GM19463 (cell line): ENCODE measurements around the gene SPAG9.
"Not testable (repeated sequence)": the region's sequence is repeated elsewhere in the genome, so short reads cannot be mapped to it uniquely, and the experiment has no call there.

ENCODE experiments used
- ATAC-seq: cut with Tn5 transposase; IDR thresholded peaks from one replicate; pipeline ENCODE4 v1.9.1; 2021; ENCODE audit warnings: mild to moderate bottlenecking, moderate library complexity; ENCODE audit not compliant: unreplicated experiment

SPAG9 gene

GRCh38 chr17:51097708-51098446, 22.8 kb downstream of the SPAG9 start:
- no peak for ATAC-seq

- no peak for ATAC-seq
Observed at GRCh38 chr17:51091635-51092034, 29.0 kb downstream of the SPAG9 start.

GRCh38 chr17:51088868-51089267, 31.8 kb downstream of the SPAG9 start:
- ATAC-seq, result not testable (repeated sequence)

GRCh38 chr17:51088287-51088686, 32.4 kb downstream of the SPAG9 start:
- no peak for ATAC-seq

GRCh38 chr17:51087072-51087757, 33.5 kb downstream of the SPAG9 start:
- no peak for ATAC-seq

- no peak for ATAC-seq
Observed at GRCh38 chr17:51085150-51085805, 35.4 kb downstream of the SPAG9 start.

GRCh38 chr17:51083981-51084380, 36.7 kb downstream of the SPAG9 start:
- no peak for ATAC-seq

- ATAC-seq, result not testable (repeated sequence)
Observed at GRCh38 chr17:51083364-51083763, 37.3 kb downstream of the SPAG9 start.

- ATAC-seq, result no peak
Observed at GRCh38 chr17:51079049-51079448, 41.6 kb downstream of the SPAG9 start.

GRCh38 chr17:51078009-51078592, 42.6 kb downstream of the SPAG9 start:
- ATAC-seq, result no peak

- no peak for ATAC-seq
Observed at GRCh38 chr17:51076821-51077220, 43.8 kb downstream of the SPAG9 start.

GRCh38 chr17:51071556-51071955, 49.1 kb downstream of the SPAG9 start:
- ATAC-seq, result no peak

GRCh38 chr17:51065466-51065865, 55.2 kb downstream of the SPAG9 start:
- no peak for ATAC-seq

- no peak for ATAC-seq
Observed at GRCh38 chr17:51064061-51064735, 56.5 kb downstream of the SPAG9 start.

GRCh38 chr17:51060396-51060795, 60.3 kb downstream of the SPAG9 start:
- no peak for ATAC-seq

GRCh38 chr17:51059781-51060180, 60.9 kb downstream of the SPAG9 start:
- no peak for ATAC-seq

- ATAC-seq, result no peak
Observed at GRCh38 chr17:51057534-51057933, 63.1 kb downstream of the SPAG9 start.

GRCh38 chr17:51056813-51057510, 63.7 kb downstream of the SPAG9 start:
- no peak for ATAC-seq

- no peak for ATAC-seq
Observed at GRCh38 chr17:51054748-51055147, 65.9 kb downstream of the SPAG9 start.

- no peak for ATAC-seq
Observed at GRCh38 chr17:51052235-51052634, 68.4 kb downstream of the SPAG9 start.
